NCI-H1105 (cell line): ENCODE measurements around the gene MC5R.

Experiments used
- DNase-seq: peaks from one replicate; lab custom pipeline; 2025; lab: John Stamatoyannopoulos, UW

The MC5R gene

DNA sequence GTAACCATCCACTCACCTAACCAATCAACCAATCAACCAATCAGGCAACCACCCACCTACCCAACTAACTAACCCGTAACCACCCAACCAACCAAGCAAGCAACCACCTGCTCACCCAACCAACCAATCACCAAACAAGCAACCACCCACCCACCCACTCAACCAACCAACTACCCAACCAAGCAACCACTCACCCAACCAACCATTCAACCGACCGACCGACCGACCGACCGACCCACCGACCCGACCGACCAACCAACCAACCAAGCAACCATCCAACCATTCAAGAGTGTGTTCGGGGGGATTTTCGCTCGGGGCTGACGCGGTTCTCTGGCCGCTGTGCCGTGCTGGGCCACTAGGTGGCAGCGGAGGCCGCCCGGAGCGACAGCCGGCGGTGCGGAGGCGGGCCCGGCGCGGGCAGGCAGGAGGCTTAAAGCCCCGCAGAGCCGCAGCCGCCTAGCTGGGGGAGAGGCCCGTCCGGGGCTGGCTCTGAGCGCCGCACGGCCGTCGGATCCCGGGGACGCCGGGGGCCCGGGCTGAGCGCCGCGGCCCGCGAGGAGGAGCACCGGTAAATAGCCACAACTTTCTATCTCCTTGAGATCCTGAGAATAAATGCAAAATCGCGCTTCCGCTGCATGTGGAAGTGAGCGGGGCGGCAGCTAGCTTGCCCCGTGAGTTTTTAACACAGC lies at the start of gene MC5R:
Gene MC5R, plus strand, starts transcription at position 443 of the 689 bp plus-strand sequence. CDS start 1,617 bp downstream, outside the sequence.
- peak; percentile 54 for DNase-seq

DNA sequence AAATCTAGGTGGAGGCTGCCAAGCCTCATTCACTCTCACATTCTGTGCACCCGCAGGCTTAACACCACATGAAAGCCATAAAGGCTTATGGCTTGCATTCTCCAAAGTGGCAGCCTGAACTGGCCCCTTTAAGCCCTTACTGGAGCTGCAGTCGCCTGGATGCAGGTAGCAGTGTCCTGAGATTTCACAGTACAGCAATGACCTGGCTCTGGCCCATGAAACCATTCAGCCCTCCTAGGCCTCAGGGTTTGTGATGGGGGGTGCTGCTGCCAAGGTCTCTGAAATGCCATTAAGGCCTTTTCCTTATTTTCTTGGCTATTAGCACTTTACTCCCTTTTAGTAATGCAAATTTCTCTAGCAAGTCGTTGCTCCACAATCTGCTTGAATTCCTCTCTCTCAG lies 48.9 kb upstream of the MC5R start:
- DNase-seq = no peak

DNA sequence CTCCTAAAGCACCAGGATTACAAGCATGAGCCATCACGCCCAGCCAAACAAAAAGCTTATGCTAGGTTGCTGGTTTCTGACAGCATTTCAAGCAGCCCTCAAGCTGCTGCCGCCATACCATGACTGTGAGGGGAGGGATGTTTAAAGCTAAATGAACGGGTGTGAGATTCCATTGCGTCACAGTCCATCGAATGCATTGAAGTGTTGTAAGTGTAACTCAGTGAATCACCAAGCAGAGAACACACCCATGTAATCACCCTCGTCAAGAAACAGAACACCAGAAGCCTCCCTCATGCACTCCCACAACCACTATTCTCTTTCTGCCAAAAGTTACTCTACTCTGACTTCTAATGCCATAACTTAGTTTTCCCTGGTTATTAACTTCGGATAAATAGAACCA lies 32.8 kb upstream of the MC5R start:
- DNase-seq = no peak

DNA sequence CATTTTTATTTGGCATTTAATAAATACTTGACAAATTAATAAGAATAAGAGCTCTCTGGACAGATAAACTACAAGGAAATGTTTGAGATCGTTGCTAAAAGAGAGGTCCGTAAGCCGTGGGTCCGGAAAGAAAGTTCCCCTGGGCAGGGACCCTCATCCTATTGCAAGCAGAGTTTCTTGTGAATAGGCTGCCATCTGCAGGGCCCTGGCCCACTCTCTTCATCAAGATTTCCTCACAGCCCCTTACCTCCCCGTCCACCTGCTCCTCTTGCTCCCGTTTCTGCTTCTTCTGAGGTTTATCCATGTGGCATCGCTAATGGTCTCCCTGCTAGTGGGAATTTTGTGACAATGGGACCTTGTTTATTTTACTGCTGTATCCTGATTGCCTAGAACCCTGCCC lies 30.1 kb upstream of the MC5R start:
- DNase-seq = no peak

- no peak for DNase-seq
Observed at GRCh38 chr18:13796515-13796914, 27.4 kb upstream of the MC5R start.

DNA sequence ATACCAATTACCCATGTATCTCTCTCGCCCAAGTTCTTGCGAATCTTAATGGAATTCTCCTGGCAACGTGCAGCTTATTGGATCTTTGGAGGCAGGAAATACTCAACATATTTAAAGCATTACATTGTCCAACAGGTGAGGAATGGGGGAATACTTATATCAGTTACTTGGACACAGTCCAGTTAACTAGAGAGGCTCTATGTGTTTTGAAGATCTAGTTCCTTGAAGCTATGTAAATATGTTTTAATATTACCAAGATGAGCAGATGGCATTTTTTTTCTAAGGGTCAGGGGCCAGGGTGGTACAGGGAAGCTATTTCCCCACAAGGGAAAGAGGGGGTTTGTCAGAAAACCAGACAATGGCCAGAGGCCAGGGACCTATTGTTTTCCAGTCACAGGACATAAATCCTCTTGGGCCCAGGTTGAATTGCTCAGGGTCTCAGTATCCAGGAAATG lies 26.8 kb upstream of the MC5R start:
- no peak for DNase-seq

- DNase-seq = no peak
Observed at GRCh38 chr18:13799396-13799795, 24.6 kb upstream of the MC5R start.

DNA sequence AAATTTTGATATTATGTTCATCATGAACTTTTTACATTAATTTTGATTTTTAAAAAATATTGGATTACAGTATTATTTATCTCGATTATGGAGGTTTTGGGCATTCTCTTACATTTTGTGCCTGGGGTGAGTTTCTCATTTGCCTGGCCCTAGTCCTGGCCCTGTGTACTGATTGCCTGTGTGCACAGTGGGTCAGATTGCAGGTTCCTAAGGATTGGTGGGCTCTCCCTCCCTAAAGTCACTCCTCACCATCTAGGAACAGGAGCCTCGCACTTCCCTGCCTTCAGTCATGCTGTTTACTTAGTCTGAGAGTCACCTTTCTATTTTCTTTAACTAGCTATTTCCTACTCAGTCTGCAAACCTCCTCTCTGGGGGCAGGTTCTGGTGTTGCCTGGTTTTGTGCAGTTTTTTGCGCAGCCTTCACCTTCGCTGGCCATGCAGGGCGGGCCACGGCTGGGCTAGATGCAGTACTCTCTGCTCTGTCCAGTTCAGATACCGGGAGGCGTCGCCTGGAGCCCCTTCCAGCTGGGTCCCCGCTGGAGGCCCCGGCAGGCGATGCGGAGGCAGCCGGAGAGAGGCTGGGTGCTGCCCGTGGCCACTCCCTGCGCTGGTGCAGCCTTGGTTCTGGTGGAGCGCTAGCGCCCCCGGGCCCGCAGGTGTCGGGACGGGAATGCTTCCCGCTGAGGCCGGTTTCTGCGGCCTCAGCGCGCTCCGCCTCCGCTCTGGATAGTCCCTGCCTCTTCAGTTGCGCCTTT lies 23.3 kb upstream of the MC5R start:
- peak; percentile 54 for DNase-seq

GRCh38 chr18:13801260-13801601 lies 22.7 kb upstream of the MC5R start:
- DNase-seq = no peak

DNA sequence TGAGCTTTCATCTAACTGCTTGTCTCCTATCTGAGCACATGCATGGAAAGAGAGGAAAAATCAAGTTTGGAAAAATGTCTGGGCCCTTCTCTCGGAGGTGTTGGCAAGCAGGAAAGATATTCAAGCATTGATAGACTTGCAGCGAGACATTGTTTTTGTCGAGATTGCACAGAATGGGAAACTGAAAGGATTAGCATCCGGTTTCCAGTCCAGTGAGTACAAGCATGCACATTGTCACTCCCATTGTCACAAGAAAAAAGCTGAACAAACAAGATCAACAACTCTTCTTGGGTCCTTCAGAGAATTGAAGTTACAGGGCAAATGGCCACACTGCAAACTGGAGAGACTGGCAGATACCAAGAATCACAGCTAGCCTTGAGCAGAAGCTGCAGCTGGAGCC lies 19.6 kb upstream of the MC5R start:
- DNase-seq = no peak

GRCh38 chr18:13808294-13809042 lies 15.5 kb upstream of the MC5R start:
- DNase-seq = no peak

- DNase-seq = no peak
Observed at GRCh38 chr18:13809043-13809430, 14.9 kb upstream of the MC5R start.

DNA sequence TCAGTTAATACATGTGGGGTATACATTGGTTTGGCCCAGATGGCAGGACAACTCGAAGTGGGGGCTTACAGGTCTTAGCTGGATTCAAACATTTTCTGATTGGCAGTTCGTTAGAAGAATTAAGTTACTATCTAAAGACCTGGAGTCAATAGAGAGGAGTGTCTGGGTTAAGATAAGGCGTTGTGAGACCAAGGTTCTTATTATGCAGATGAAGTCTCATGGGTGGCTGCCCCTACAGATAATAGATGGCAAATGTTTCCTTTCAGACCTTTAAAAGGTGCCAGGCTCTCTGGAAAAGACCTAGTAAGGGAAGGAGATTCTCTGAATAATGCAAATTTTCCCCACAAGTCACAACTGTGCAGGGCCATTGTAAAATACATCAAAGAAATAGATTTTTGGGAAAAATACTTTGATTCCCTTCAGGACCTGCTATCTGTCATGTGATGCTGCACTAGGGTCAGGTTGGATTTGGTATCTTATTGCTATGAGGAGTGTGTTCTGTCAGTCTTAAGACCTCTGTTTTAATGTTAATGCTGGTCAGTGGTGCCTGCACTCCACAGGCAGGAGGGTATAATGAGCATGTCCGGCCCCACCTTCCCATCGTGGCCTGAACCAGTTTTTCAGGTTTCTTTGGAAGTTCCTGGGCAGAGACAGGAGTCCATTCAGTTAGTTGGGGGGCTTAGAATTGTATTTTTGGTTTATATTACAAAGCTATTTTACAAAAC lies 14.3 kb upstream of the MC5R start:
- no peak for DNase-seq

DNA sequence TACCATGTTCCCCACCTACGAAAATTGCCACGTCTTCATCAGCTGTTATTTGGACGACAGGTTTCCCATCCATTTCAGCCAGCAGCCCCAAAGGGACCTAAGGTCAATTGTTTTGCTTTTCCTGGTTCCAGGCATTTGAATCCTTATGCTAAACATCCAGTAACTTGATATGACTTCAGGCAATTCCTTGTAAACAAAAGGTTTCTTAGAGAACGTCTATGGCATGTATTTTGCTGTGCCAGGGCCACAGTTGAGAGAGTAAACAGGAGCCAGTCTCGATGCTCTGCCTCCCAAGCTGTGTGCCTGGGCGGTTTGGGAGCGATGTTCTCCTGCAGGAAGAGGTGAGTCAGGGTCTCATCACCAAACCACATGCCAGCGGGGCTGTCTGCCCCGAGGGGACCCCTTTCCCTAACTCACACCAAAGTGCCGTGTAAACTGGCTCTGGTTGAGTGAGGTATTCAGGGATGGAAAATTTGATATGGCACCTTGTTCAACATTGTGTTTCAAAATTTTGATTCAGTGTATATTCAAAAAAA lies 12.9 kb upstream of the MC5R start:
- no peak for DNase-seq

GRCh38 chr18:13811993-13812392 lies 12.0 kb upstream of the MC5R start:
- DNase-seq = no peak

GRCh38 chr18:13813271-13813849 lies 10.6 kb upstream of the MC5R start:
- peak; percentile 55 for DNase-seq

DNA sequence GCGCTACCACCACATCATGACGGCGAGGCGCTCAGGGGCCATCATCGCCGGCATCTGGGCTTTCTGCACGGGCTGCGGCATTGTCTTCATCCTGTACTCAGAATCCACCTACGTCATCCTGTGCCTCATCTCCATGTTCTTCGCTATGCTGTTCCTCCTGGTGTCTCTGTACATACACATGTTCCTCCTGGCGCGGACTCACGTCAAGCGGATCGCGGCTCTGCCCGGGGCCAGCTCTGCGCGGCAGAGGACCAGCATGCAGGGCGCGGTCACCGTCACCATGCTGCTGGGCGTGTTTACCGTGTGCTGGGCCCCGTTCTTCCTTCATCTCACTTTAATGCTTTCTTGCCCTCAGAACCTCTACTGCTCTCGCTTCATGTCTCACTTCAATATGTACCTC lies 2.3 kb downstream of the MC5R start:
- no peak for DNase-seq

DNA sequence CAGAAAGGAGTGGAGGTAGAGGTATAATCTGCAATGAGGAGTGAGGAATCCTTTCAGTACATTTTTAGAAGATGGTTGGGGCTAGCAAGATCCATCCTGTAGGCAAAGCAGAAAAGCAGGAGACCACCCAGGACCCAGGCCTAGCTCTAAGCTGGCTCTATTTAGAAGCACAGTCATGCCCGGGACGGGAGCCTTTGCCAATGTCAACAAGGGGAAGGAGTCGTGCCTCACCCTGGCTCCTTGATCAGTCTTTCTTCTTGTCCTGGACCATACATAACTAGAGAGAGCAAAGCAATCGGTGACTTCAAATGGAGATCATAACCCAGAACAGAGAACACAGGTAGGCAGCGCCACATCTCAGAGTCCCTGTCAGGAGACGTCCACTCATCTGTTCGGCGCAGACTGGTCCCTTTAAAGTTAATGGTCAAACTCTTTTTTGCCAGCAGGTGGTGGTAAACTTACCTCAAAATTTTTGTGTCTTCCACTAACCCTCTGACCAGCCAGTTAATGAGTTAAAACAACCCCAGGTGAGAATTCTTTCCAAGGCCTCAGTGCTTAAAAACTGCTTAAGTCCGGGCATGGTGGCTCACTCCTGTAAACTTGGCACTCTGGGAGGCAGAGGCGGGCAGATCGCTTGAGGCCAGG lies 8.0 kb downstream of the MC5R start:
- no peak for DNase-seq

GRCh38 chr18:13834496-13835015 lies 10.6 kb downstream of the MC5R start:
- no peak for DNase-seq

GRCh38 chr18:13835202-13835601 lies 11.3 kb downstream of the MC5R start:
- no peak for DNase-seq

GRCh38 chr18:13836559-13836958 lies 12.6 kb downstream of the MC5R start:
- DNase-seq = no peak
